Measurements from ENCODE around the gene RAPGEF3. TPM values are rescaled to one million over a fixed set of nuclear protein-coding genes. Genes with fewer than 3 reads are reported as not detected.

The RAPGEF3 gene
- total and polyA plus RNA-seq, 3 experiments from 2014 or later = 0.15 to 1.1 (median 0.95) TPM

DNA sequence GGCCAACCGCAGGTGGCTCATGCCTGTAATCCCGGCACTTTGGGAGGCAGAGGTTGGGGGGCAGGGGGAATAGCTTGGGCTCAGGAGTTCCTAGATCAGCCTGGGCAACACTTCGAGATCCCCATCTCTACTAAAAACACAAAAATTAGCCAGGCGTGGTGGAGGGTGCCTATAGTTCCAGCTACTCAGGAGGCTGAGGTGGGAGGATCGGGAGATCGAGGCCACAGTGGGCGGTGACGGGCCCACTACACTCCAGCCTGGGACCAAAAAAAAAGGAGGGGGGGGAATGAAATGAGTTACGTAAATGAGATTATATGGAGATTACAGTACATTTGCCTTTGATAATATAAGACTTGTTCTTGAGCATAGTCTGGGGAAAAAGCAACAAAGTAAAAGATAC lies 54.0 kb downstream of the RAPGEF3 start:
- Histone ChIP-seq H3K27ac (ENCODE audit: low read depth, low read length) (no peak overlapping the region), H3K4me1 (ENCODE audit: insufficient read depth, low read length) (peaks cover 40% of the 10 kb centered on the region), H3K27me3 (ENCODE audit: insufficient read depth, low read length, poor library complexity, severe bottlenecking) (no peaks in the 10 kb centered on the region), H3K9me3 (ENCODE audit: low read length) (no peaks in the 10 kb centered on the region), H3K4me3 (ENCODE audit: low read length) (peak overlapping the region; percentile 83), H3K36me3 (ENCODE audit: insufficient read depth, low read length) (peaks cover 13% of the 10 kb centered on the region)
- no peaks in the 10 kb centered on the region for H3K9me3 Mint-ChIP-seq
- DNase-seq = no peak
- ChIA-PET CTCF (interaction anchor here (0.9 to 2.8 kb wide), 3 partner anchors 10 to 62 kb away, joined by 3 to 12 read pairs (median 3); no protein-coding TSS in a partner anchor), POLR2A (no interaction called here)
- peaks cover 0 to 33% (median 6%) of the 10 kb centered on the region in 3 donors for H3K36me3 Mint-ChIP-seq
- H3K27me3 Mint-ChIP-seq = no peaks in the 10 kb centered on the region
- peaks cover 40 to 76% (median 70%) of the 10 kb centered on the region in 3 donors for H3K4me1 Mint-ChIP-seq
- peak overlapping the region; percentile 29 to 96 (median 88) for H3K27ac Mint-ChIP-seq
- H3K4me3 Mint-ChIP-seq = peak overlapping the region; percentile 90 to 99 (median 98)

GRCh38 chr12:47700263-47700662 lies 58.4 kb downstream of the RAPGEF3 start:
- Mint-ChIP-seq H3K9me3 (no peaks in the 10 kb centered on the region), H3K27ac (peak overlapping the region in 1 of 8 donors; percentile 55), H3K4me1 (peaks cover 23 to 52% (median 45%) of the 10 kb centered on the region in 3 donors), H3K27me3 (no peaks in the 10 kb centered on the region), H3K36me3 (peaks cover 0 to 60% (median 18%) of the 10 kb centered on the region in 3 donors), H3K4me3 (no peak overlapping the region)
- Histone ChIP-seq H3K9me3 (ENCODE audit: low read length) (no peaks in the 10 kb centered on the region), H3K4me1 (ENCODE audit: insufficient read depth, low read length) (peaks cover 12% of the 10 kb centered on the region), H3K27me3 (ENCODE audit: insufficient read depth, low read length, poor library complexity, severe bottlenecking) (no peaks in the 10 kb centered on the region), H3K4me3 (ENCODE audit: low read length) (no peak overlapping the region), H3K27ac (ENCODE audit: low read depth, low read length) (no peak overlapping the region), H3K36me3 (ENCODE audit: insufficient read depth, low read length) (peaks cover 14% of the 10 kb centered on the region)
- ChIA-PET POLR2A (no interaction called here), CTCF (no interaction called here)
- DNase-seq = no peak

- peaks cover 4 to 69% (median 24%) of the 10 kb centered on the region in 3 donors for H3K36me3 Mint-ChIP-seq
- ChIA-PET CTCF (no interaction called here), POLR2A (interaction anchor here (0.7 kb wide), 1 partner anchor 487 kb away, joined by 4 read pairs; no protein-coding TSS in a partner anchor)
- Histone ChIP-seq H3K27ac (ENCODE audit: low read depth, low read length) (no peak overlapping the region), H3K27me3 (ENCODE audit: insufficient read depth, low read length, poor library complexity, severe bottlenecking) (no peaks in the 10 kb centered on the region), H3K9me3 (ENCODE audit: low read length) (no peaks in the 10 kb centered on the region), H3K4me1 (ENCODE audit: insufficient read depth, low read length) (no peaks in the 10 kb centered on the region), H3K4me3 (ENCODE audit: low read length) (no peak overlapping the region), H3K36me3 (ENCODE audit: insufficient read depth, low read length) (peaks cover 17% of the 10 kb centered on the region)
- peak overlapping the region in 2 of 8 donors; percentile 47 to 81 for H3K27ac Mint-ChIP-seq
- H3K4me3 Mint-ChIP-seq = no peak overlapping the region
- H3K27me3 Mint-ChIP-seq = no peaks in the 10 kb centered on the region
- no peaks in the 10 kb centered on the region for H3K9me3 Mint-ChIP-seq
- no peak for DNase-seq
- H3K4me1 Mint-ChIP-seq = peaks cover 12 to 48% (median 31%) of the 10 kb centered on the region in 3 donors
Measured at GRCh38 chr12:47698631-47699030, 60.0 kb downstream of the RAPGEF3 start.

GRCh38 chr12:47698055-47698454 lies 60.6 kb downstream of the RAPGEF3 start:
- Mint-ChIP-seq H3K36me3 (peaks cover 4 to 70% (median 27%) of the 10 kb centered on the region in 3 donors), H3K4me3 (no peak overlapping the region), H3K27ac (no peak overlapping the region), H3K27me3 (no peaks in the 10 kb centered on the region), H3K9me3 (no peaks in the 10 kb centered on the region), H3K4me1 (peaks cover 8 to 45% (median 26%) of the 10 kb centered on the region in 3 donors)
- H3K27me3 ChIP-seq (ENCODE audit: insufficient read depth, low read length, poor library complexity, severe bottlenecking) = no peaks in the 10 kb centered on the region
- no peak for DNase-seq
- H3K9me3 ChIP-seq (ENCODE audit: low read length) = no peaks in the 10 kb centered on the region
- CTCF ChIA-PET = no interaction called here
- POLR2A ChIA-PET = no interaction called here
- H3K4me1 ChIP-seq (ENCODE audit: insufficient read depth, low read length) = no peaks in the 10 kb centered on the region
- H3K4me3 ChIP-seq (ENCODE audit: low read length) = no peak overlapping the region
- peaks cover 17% of the 10 kb centered on the region for H3K36me3 ChIP-seq (ENCODE audit: insufficient read depth, low read length)
- no peak overlapping the region for H3K27ac ChIP-seq (ENCODE audit: low read depth, low read length)

DNA sequence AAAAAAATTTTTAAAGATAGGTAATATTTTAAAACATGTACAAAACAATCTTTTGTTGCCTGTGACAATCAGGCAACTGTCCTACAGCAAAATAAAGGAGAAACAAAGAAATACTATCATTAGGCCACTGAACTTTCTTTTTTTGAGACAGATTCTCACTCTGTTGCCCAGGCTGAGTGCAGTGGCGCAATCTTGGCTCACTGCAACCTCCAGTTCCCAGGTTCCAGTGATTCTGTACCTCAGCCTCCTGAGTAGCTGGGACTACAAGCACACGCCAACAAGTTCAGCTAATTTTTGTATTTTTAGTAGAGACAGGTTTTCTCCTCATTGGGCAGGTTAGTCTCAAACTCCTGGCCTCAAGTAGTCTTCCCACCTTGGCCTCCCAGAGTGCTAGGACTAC lies 69.5 kb downstream of the RAPGEF3 start:
- H3K27me3 ChIP-seq (ENCODE audit: insufficient read depth, low read length, poor library complexity, severe bottlenecking) = no peaks in the 10 kb centered on the region
- Mint-ChIP-seq H3K36me3 (peaks cover 3 to 64% (median 30%) of the 10 kb centered on the region in 3 donors), H3K4me1 (peaks cover 0 to 13% (median 1%) of the 10 kb centered on the region in 3 donors), H3K9me3 (no peaks in the 10 kb centered on the region), H3K4me3 (no peak overlapping the region), H3K27ac (peak overlapping the region in 1 of 8 donors; percentile 14), H3K27me3 (no peaks in the 10 kb centered on the region)
- POLR2A ChIA-PET = no interaction called here
- CTCF ChIA-PET = no interaction called here
- no peak overlapping the region for H3K4me3 ChIP-seq (ENCODE audit: low read length)
- H3K9me3 ChIP-seq (ENCODE audit: low read length) = no peaks in the 10 kb centered on the region
- H3K36me3 ChIP-seq (ENCODE audit: insufficient read depth, low read length) = no peaks in the 10 kb centered on the region
- DNase-seq = no peak
- no peaks in the 10 kb centered on the region for H3K4me1 ChIP-seq (ENCODE audit: insufficient read depth, low read length)
- H3K27ac ChIP-seq (ENCODE audit: low read depth, low read length) = no peak overlapping the region

- Mint-ChIP-seq H3K27me3 (no peaks in the 10 kb centered on the region), H3K9me3 (no peaks in the 10 kb centered on the region), H3K27ac (no peak overlapping the region), H3K4me1 (peaks cover 0 to 5% (median 0%) of the 10 kb centered on the region in 3 donors), H3K36me3 (peaks cover 4 to 61% (median 29%) of the 10 kb centered on the region in 3 donors), H3K4me3 (no peak overlapping the region)
- CTCF ChIA-PET = no interaction called here
- Histone ChIP-seq H3K4me3 (ENCODE audit: low read length) (no peak overlapping the region), H3K27ac (ENCODE audit: low read depth, low read length) (no peak overlapping the region), H3K9me3 (ENCODE audit: low read length) (no peaks in the 10 kb centered on the region), H3K4me1 (ENCODE audit: insufficient read depth, low read length) (peaks cover 4% of the 10 kb centered on the region), H3K36me3 (ENCODE audit: insufficient read depth, low read length) (no peaks in the 10 kb centered on the region), H3K27me3 (ENCODE audit: insufficient read depth, low read length, poor library complexity, severe bottlenecking) (no peaks in the 10 kb centered on the region)
- DNase-seq = no peak
- POLR2A ChIA-PET = no interaction called here
Measured at GRCh38 chr12:47687636-47688035, 71.0 kb downstream of the RAPGEF3 start.

DNA sequence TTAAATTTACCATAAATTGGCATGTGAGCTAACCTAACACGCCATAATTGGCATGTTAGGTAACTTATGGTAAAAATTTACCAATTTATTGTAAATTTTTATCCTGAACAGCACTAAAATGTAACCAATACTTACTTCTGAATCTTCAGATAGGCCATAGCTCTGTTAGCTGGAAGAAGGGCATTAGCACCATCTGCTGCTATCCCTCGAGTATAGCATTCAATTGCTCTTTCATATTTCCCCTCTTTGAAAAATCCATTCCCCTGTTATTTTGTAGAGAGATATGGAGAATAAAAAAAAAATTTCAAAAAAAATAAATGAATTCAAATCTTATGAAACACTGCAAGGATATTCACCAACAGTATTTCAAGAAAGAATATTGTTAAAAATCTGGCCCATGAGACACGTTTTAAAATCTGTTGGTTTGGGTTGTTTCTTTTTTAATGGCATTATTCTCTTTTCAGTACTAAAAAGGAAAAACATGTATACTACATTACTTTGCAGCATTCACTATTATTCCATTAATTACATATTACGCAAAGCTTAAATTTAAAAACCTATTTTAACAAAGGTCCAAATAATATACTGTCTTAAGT lies 71.9 kb downstream of the RAPGEF3 start:
- ChIA-PET CTCF (interaction anchor here (1.6 kb wide), 1 partner anchor 80 kb away, joined by 4 read pairs; no protein-coding TSS in a partner anchor), POLR2A (no interaction called here)
- Histone ChIP-seq H3K4me1 (ENCODE audit: insufficient read depth, low read length) (peaks cover 5% of the 10 kb centered on the region), H3K36me3 (ENCODE audit: insufficient read depth, low read length) (no peaks in the 10 kb centered on the region), H3K9me3 (ENCODE audit: low read length) (no peaks in the 10 kb centered on the region), H3K4me3 (ENCODE audit: low read length) (no peak overlapping the region), H3K27me3 (ENCODE audit: insufficient read depth, low read length, poor library complexity, severe bottlenecking) (no peaks in the 10 kb centered on the region), H3K27ac (ENCODE audit: low read depth, low read length) (no peak overlapping the region)
- Mint-ChIP-seq H3K9me3 (no peaks in the 10 kb centered on the region), H3K4me1 (peaks cover 0 to 5% (median 0%) of the 10 kb centered on the region in 3 donors), H3K36me3 (peaks cover 4 to 58% (median 24%) of the 10 kb centered on the region in 3 donors), H3K4me3 (no peak overlapping the region), H3K27ac (no peak overlapping the region), H3K27me3 (no peaks in the 10 kb centered on the region)
- DNase-seq = peak in 1 of 5 donors; percentile 28

All from CD8-positive, alpha-beta memory T cell (primary cell).